Islet precursor cell (in vitro differentiated cells): ENCODE data around the gene PKNOX2.

ENCODE experiments used
- DNase-seq: peaks from one replicate; pipeline ENCODE4 v3.0.0-alpha.2; 2018

PKNOX2 gene

DNA sequence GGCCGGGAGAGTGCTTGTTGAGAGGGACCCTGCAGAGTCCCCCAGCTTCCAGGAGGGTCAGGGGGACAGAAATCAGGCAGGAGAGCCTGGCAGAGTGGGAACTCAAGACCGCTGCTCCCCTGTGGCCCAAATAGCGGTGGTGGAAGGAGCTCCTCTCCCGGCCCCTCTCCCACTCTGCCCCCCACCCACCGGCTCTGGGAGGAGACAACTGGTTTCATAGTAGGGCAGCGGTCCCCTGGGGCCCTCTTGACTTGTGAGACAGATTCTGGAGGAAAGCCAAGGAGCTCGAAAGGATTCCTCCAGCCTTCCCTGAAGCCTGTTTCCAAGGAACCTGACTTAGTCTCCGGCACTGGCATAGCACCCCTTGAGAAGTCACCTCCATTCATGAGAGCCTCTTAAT lies 10.1 kb downstream of the PKNOX2 start:
- no peak for DNase-seq

DNA sequence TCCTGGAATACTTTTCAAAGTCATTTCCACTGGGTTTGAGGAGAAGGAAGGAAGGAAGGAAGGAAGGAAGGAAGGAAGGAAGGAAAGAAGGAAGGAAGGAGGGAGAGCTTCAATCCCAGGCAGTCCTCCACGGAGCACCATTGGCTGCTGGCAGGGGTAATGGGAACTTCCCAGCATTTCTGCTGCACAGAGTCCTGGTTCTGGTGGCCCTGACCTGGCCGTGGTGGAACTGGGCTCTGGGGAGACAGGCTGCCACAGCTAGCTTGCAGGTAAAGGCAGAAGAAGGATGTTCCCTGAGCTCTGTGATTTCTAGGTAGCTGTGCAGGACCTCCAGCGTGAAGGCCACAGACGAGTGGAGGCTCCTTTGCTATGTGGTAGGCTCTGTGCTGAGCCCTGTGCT lies 10.6 kb downstream of the PKNOX2 start:
- DNase-seq, result no peak

DNA sequence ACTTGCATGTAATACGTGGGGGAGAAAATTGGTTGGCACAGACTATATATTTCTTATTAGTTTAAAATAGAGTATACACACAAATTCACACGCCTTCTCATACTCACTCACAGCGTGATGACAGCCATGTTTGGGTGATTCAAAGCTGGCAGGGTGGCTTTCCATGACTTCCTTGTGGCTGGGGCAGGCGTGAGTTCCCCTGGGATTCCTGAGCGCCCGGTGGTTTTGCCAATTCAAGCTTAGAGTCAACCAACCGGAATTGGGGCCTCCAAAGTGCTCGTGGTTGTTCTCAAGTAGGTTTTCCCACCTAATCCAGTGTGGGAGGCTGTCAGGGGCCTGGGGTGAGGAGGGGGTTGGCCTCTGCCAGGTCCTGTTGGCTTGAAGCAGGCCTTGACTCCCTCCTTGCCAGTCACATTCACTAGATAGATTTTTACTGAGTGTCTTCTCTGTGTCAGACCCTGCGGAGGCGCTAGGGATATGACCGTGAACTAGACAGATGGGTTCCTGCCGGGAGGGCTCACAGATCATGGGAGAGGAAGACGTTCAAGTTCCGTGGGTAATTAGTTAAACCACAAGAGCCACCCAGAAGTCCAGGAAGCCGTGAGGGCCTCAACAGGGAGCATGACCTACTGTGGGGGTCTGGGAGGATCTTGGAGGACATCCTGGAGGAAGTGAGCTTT lies 11.5 kb downstream of the PKNOX2 start:
- no peak for DNase-seq

DNA sequence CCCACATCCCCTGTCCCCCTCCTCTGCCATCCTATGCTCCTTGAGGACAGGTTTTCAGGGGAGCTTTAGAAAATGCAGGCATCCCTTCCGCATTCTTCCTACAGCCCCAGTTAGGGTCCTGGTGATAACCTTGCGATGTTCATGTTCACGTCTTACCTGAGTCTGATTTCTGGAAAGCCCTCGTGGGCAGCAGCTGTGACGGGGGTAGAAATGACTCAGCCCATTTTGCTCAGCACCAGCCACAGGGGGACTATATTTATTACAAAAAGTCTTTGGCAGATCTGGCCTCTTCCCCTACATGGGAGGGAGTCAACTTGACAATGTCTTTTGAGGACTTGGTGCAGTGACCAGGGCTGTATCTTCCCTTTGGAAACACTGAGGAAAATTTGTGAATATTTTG lies 12.3 kb downstream of the PKNOX2 start:
- no peak for DNase-seq

DNA sequence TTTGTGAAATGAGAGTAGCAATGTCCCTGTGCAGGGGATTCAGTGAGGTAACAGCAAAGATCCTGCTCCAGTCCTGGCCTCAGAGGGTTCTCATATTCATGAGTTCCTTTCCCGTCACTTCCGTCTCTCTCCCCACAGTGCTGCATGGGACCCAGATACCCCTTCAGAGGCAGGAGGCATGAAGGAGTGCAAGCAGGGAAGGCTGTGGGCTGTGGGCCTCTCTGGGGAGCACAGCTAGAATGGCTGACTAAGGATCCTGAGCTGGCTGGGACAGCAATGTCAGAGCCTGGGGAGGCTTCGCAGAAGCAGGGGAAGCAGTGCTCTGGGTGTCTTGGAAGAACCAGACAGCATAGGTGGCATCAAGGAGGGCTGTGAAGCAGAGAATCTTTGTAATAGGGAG lies 13.0 kb downstream of the PKNOX2 start:
- DNase-seq, result no peak

DNA sequence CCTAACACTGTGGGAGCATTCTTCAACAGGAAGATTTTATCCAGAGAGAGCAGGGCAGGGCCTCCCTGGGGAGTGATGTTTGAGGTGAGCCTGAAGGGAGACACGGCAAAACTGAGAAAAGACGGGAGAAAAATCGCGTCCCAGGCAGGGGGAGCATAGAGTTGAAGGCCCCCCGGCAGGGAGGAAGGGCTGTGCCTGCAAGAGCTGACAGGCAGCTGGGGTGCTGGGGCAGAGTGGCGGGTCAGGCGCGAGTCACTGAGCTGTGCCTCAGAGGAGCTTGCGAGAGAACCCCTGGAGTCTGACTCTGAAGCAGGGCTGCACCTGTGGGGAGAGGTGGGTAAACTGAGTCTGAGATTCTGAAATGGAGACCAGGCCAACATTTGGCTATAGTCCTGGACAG lies 14.8 kb downstream of the PKNOX2 start:
- no peak for DNase-seq

DNA sequence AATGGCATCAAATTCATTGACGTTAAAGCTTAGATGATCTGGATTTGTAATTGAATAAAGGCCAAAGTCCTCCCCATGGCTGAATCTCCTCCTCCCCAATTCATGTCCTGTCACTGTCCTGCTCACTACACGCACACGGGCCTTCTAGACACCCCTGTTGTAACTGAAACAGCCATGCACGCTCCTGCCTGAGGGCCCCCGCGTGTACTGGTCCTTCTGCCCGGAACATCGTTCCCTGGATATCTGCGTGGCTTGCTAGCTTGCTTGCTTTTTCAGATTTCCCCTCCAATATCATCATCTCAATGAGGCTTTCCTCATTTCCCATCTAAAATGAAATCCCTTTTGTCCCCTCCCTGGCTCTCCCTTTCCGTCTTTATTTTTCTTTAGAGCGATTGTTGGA lies 15.3 kb downstream of the PKNOX2 start:
- DNase-seq, result no peak

DNA sequence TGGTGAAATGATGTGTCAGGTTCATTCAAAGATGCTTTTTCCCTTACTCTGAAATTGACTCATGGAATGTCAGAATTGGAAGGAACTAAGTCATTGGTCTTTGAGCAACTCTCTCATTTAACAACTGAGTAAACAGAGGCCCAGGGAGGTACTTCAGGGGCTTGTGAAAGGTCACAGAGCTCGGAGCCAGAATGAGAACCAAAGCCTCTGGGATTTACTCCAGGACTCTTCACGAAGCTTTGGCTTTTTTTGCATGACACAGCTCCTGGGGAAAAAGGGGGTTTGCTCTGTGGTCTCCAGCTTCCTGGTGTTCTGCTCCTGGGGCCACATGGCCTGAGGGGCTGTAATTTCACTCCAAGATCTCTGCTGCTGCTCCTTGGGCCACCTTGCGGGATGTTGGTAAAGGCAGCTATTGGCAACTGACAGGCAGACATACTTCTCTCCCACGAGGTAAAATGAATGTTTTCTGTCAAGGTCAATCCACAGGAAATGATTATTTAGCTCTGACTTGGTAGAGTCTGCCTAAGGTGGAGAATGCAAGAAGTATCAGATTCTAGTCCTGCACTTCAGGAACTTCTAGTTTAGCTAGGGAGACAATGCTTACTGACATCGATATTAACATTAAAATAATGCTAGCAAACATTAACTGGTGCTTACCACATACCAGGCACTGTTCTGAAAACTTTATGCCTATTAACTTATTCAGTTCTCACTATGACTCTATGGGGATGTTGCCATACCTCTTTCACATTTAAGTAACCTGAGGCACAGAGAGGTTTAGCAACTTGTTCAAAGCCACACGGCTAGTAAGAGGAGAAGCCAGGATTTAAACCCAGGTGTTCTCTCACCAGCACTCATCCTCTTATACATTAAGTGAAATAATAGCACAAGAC lies 16.1 kb downstream of the PKNOX2 start:
- DNase-seq, result no peak

DNA sequence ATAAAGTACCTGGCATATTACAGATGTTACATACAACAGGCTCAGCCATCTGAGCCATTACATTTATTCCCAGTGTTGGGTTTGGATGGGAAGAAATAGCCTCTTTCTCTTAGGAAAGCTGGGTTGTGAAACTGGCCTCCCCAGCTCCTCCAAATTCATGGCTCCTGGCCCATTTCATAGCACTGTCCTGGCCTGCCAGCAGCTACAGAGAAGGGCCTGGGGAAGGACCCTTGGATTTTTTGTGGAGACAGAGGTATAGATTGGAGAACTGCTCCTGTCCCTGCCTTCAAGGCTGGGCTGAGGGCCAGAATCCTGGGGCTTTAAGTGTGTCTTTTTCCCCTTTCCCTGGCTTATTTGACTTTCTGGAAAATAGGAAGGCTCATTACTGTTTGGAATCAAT lies 18.0 kb downstream of the PKNOX2 start:
- DNase-seq, result no peak

DNA sequence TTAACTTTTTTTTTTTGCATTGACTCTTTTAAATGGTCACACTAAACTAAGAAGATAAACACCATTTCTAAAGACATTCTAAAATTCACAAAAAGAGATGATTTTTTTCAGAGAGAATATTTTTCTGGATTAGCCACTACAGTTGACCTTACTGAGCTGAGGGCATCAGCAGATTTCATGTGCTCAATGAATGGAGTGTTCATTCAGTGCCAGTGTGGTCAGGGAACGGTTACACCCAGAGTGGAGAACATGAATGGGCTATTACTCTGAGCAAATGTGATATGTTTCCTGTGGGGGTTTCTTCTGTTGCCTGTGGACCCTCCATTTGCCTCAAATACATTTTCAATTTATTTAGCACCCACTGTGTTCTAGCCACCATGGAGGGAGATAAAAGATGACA lies 19.1 kb downstream of the PKNOX2 start:
- DNase-seq, result no peak

DNA sequence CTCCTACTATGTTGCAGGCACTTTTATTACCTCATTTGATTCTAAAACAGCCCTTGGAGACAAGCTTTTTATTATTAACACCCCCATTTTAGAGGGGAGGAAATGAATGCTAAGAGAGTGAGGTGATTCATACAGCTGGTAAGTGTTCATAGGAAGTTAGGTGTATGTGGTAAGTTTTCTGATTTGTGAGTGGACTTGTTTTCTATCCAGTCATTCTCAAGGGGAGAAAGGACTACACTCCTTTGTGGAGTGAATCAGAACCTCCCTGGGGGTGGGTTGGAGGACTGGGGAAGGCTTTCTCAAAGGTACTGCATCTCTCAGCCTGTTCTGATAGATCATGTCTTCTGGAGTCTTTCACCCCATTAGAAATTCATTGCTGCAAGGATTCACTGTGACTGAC lies 23.5 kb downstream of the PKNOX2 start:
- DNase-seq, result no peak

DNA sequence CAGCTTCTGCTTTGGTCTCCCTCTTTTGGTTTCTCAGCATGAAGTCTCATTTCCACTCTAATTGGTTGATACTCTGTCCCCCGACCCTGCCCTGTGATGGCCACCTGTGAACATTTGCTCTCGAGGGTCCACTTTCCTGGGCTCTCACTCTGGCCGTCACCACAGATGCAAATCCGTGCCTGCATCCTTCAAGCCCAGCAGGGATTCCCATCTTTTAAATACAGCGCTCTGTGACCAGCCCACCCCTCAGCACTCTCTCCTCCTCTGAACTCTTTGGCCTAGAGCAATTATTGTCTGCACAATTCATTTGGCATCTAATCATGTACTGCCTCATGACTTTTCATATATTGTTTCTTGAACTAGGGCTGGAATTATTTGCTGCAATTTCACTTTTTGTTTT lies 26.0 kb downstream of the PKNOX2 start:
- DNase-seq, result no peak

DNA sequence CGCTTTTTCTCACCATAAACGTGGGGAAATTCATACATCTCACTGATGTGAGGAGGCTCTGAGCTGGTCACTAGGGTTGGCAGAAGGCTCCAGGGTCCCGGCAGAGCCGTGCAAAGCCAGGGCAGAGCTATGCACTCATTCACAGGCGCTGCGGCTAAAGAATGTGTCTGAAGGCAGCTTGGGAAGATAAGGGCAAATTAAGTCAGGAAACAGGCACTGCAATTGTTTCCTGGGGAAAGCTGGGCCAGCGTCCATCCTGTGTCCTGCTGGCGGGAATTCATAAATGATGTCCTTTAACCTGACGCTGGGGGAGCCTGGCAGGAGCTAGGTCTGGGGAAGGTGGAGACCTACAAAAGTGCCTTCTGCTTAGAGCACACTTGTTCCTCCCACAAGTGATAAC lies 27.6 kb downstream of the PKNOX2 start:
- DNase-seq, result peak; percentile 88

DNA sequence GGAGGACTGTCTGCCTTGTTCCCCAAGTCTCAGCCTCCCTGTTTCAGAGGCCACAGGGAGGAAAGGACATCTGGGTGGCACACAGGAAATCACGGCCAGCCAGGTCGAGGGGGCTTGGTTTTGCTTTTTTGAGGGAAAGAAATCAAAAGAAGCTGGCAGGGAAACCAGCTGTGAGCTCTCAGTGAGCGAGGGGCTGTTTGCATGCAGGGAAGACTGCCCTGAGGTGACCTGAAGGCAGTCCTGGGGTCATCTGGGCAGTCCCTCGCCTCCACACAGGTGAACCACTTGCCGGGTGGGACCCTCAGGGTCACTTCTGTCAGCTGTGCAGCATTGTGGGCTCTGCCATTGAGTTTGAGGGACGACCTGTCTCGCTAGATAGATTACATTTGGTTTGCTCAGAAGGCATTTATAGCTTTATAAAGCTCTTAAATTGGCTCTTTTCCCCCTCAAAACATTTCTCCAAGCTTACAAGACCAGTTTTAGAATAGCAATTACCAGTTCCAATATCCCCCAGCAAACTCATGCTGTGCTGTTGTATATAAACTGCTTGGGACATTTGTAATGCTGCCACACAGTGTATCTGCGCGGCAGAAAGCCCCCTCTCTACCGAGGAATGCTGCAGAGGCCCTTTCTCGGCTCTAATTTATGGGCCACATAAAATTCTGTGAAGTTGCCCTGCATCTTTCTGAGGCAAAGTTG lies 28.3 kb downstream of the PKNOX2 start:
- DNase-seq, result no peak

DNA sequence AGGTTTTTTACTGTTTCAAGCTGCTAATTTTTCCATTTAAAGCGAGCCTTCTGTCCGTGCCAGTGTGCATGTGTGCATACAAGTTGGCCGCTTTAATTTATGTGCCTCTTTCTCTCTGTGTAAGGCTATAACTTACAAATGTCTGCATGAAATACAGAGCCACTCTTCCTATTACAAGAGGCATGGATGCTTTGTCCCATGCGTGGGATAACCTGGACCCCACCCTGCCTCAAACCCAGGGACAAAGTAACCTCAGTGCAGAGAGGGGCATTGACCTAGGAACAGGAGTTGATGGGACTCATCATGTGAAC lies 28.8 kb downstream of the PKNOX2 start:
- no peak for DNase-seq

DNA sequence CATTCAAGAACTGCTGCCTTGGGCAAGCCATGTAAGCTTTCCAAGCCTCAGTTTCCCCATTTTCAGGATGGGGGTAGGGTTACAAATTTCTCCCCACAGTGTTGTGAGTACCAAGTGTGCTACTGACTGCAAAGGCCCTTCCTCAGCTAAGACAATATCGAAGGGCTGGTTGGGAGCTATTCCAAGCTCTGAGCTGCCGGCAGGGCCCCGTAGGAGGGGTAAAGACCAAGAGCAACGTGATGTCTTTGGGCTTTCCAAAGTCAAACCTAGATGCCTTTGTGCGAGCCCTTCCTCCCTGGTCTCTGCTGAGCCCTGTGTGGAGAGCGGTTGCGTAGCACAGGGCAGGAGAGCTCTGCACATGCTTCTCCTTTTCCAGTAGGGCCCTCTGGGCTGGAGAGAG lies 29.3 kb downstream of the PKNOX2 start:
- no peak for DNase-seq

DNA sequence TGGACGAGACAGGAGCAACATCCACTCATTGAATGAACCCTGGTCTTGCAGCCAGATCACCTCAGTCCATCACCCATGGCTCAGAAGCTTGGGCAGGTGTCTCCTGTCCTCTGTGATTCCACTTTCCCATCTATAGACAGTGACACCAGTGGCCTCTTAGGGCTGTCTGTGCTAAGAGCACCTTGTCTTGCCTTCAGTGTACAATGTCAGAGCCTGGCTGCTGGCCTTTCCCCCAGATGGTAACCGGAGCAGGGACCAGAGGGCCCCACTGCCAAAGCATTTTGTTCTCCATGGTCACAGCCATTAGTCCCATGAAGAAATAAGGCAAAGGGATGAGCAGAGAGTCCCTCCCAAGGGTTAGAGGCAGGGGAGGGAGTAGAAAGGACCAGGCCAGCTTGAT lies 35.4 kb downstream of the PKNOX2 start:
- DNase-seq, result no peak

DNA sequence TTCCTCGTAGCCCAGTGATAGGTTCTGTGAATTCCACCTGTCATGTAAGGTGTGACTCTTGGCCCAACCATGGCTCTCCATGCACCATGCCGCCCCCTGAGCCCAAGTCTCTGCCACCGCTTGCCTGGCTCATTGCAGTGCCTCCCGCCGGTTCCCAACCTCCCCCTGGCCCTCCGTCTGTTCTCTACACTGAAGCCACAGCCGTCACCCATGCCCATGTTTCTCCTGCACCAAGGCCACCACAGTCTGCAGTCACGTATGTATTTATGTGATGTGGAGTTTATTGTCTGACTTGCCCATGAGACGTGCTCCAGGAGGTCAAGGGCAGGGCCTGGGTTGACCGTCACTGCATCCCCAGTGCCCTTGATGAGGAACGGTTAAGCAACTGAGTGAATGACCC lies 35.9 kb downstream of the PKNOX2 start:
- DNase-seq, result no peak

DNA sequence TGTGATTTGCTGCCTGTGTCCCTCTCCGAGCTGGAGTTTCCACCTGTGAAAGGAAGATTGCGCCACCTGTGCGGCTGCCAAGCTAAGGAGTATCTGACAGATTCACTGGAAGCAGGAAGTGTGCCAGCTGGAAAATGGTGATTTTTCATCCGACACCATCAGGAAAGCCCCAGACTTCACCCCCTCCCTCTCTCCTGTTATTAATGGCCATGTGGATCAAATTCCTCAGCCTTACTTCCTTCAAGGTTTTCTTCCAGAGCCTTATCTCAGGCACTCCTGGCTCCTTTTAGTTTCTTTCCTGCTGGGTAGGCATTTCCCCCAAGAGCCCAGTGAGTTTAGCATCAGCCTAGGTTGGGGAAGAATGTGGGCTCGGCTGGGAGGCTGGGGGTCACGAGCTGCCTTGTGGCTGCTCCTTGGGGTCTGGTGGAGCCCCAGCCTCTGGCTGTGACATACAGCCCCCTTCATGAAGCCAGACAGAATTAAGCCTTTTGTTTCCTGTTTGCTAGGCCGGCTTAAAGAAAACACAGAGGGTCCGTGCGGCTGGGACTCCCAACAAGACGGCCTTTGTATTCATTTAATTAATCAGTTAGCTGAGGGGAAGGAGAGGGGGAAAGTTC lies 37.1 kb downstream of the PKNOX2 start:
- DNase-seq, result no peak

DNA sequence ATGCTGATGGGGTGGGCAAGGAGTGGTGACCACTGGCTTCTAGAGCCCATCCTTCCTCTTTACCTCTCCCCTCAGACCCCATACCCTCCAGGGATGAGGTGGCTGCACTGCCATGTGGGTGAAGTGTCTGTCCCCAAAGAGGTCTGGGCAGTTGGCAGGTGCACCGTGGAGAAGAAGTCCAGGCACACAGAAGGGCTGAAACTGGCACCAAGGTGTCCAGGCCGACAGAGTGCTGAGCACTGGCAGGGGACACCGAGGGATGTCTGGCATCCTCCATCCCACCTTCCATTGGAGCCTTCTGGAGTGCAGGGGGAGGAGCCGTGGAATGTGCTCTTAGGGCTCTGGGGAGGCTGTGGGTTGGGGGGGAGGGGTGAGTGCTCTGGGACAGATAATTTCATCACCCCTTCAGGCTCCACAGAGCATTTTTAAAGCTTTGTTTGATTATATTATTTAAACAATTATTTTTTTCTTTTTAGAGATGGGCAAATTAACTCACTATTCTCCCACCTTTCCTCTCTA lies 37.9 kb downstream of the PKNOX2 start:
- DNase-seq, result no peak

DNA sequence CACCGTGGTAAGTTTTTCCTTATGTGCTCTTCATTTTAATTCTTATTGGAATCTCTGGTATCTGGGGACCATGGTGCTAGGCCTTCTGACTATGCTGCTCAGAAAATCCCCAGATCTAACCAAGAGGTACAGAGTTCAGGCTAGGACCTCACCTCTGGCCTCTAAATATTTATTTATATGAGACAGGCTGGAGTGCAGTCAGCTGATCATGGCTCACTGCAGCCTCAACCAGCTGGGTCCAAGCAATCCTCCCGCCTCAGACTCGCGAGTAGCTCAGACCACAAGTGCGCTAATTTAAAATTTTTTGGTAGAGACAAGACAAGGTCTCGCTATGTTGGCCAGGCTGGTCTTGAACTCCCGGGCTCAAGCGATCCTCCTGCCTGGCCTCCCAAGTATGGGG lies 38.4 kb downstream of the PKNOX2 start:
- no peak for DNase-seq

DNA sequence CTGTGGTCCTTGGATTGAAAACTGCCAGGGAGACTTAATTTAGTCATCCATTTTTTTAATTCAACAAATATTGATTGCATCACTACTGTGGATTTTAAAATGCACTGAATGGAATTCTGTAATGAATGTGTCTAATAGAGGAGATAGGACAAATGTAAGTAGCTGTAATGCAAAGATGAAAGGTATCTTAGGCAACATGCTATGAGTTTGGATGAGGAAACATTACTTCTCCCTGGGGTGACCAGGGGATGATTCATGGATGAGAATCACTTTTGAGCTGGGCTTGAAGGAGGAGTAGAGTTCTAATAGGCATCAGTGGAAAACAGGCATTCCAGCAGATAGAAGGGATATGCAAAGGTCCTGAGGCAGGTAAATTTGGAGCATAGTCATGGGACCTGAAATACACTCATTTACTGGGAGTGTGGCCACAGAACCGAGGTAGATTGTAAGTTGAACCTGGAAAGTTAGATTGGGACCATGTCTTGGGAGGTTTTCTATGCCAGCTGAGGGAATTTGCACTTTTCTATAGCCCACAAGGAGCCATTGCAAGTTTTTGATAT lies 43.4 kb downstream of the PKNOX2 start:
- DNase-seq, result no peak

DNA sequence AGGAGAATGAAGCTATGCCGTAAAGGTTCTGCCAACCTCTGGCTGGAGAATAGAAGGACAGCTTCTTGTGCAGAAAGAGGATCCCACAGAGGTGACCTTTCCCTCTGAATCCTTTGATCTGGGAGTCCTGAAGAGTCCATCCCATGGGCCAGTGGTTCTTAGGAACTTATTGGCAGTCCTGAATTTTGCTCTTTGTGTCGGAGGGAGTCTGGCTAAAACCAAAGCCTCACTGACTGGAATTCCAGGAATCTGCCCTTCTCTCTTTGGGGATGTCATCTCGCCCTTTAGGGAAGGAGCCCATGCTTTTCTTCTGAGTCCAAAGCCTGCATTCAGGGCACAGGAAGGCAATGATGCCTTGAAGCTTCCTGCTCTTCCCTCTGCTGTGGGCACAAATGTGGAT lies 45.5 kb downstream of the PKNOX2 start:
- DNase-seq, result peak; percentile 61
